Measurements from ENCODE around the gene SORL1. TPM values are rescaled to one million over a fixed set of nuclear protein-coding genes. Genes with fewer than 3 reads are reported as not detected.

SORL1 gene
- total RNA-seq, 4 donors from 2014 or later = 7.3 to 18.8 (median 12.3) TPM

DNA sequence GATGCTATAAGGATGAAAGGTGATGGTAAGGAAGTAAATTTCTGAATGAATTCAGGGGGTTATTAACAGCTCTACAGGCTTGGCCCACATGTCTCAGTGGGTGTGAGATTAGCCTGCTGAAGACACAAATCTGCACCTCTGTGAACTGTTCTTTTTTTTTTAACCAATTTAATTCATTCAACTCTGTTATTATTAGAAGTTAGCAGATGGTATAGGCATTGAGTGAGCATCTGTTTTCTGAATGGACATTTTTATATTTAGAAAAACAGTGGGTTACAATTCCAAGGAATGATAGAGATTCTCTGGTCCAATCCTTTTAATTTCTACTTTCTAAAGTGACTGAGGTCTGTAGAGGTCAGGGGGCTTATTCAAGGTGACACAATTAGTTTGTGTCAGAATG, 122.7 kb downstream of the SORL1 start:
- Histone ChIP-seq H3K9me3 (peaks cover 0 to 2% (median 0%) of the 10 kb centered on the region in 4 donors), H3K27ac (no peak overlapping the region), H3K4me1 (peaks cover 0 to 24% (median 3%) of the 10 kb centered on the region in 4 donors), H3K4me3 (no peak overlapping the region), H3K36me3 (no peaks in the 10 kb centered on the region), H3K27me3 (peaks cover 0 to 3% of the 10 kb centered on the region in 2 donors)
- DNase-seq (ENCODE audit: low spot score in 2 of 2) = no peak
- TF ChIP-seq, protein P1, sequence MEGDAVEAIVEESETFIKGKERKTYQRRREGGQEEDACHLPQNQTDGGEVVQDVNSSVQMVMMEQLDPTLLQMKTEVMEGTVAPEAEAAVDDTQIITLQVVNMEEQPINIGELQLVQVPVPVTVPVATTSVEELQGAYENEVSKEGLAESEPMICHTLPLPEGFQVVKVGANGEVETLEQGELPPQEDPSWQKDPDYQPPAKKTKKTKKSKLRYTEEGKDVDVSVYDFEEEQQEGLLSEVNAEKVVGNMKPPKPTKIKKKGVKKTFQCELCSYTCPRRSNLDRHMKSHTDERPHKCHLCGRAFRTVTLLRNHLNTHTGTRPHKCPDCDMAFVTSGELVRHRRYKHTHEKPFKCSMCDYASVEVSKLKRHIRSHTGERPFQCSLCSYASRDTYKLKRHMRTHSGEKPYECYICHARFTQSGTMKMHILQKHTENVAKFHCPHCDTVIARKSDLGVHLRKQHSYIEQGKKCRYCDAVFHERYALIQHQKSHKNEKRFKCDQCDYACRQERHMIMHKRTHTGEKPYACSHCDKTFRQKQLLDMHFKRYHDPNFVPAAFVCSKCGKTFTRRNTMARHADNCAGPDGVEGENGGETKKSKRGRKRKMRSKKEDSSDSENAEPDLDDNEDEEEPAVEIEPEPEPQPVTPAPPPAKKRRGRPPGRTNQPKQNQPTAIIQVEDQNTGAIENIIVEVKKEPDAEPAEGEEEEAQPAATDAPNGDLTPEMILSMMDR (IDR thresholded peaks at IDR 0.05) = no peak

GRCh38 chr11:121575250-121575962, 123.3 kb downstream of the SORL1 start:
- TF ChIP-seq POLR2A (IDR thresholded peaks at IDR 0.05) = no peak
- TF ChIP-seq EP300 (IDR thresholded peaks at IDR 0.05) = peak in 1 of 2 donors; percentile 85
- Histone ChIP-seq H3K27me3 (peaks cover 0 to 3% of the 10 kb centered on the region in 2 donors), H3K4me1 (peaks cover 0 to 24% (median 3%) of the 10 kb centered on the region in 4 donors), H3K27ac (peak overlapping the region in 2 of 4 donors; percentile 42 to 55), H3K9me3 (peaks cover 0 to 8% (median 1%) of the 10 kb centered on the region in 4 donors), H3K4me3 (no peak overlapping the region), H3K36me3 (no peaks in the 10 kb centered on the region)
- WGBS, 2 donors = 47 to 61% methylated on average over 10 of the region's 10 CpGs
- DNase-seq (ENCODE audit: low spot score in 2 of 2) = peak in 1 of 2 donors; percentile 52

DNA sequence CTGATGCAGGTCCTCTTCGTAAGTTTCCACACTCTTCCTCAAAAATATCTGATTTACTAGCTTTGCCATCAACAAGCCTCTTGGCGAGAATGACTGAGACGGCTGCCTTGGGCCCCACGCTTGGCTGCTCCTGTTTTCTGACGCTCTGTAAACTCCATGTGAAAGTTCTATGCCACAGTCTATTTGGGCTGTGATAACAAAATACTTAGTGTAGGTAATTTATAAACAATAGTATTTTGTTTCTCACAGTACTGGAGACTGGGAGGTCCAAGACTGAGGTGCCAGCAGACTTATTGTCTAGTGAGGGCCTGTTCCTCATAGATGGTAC, 123.8 kb downstream of the SORL1 start:
- Histone ChIP-seq H3K9me3 (peaks cover 0 to 8% (median 1%) of the 10 kb centered on the region in 4 donors), H3K36me3 (no peaks in the 10 kb centered on the region), H3K27me3 (peaks cover 0 to 3% of the 10 kb centered on the region in 2 donors), H3K4me3 (no peak overlapping the region), H3K4me1 (peaks cover 0 to 24% (median 3%) of the 10 kb centered on the region in 4 donors), H3K27ac (peak overlapping the region in 2 of 4 donors; percentile 42 to 55)
- 87 to 93% methylated on average over 5 of the region's 5 CpGs for WGBS, 2 donors
- no peak for TF ChIP-seq POLR2A (IDR thresholded peaks at IDR 0.05)
- TF ChIP-seq EP300 (IDR thresholded peaks at IDR 0.05) = no peak
- TF ChIP-seq, protein P1 (IDR thresholded peaks at IDR 0.05) = no peak
- no peak for DNase-seq (ENCODE audit: low spot score in 2 of 2)

GRCh38 chr11:121576531-121576930, 124.4 kb downstream of the SORL1 start:
- peak overlapping the region in 1 of 4 donors; percentile 55 for H3K27ac ChIP-seq
- no peak overlapping the region for H3K4me3 ChIP-seq
- H3K36me3 ChIP-seq = no peaks in the 10 kb centered on the region
- peaks cover 0 to 3% of the 10 kb centered on the region in 2 donors for H3K27me3 ChIP-seq
- H3K4me1 ChIP-seq = peaks cover 0 to 24% (median 3%) of the 10 kb centered on the region in 4 donors
- peaks cover 0 to 8% (median 1%) of the 10 kb centered on the region in 4 donors for H3K9me3 ChIP-seq
- DNase-seq (ENCODE audit: low spot score in 2 of 2) = peak in 1 of 2 donors; percentile 39
- TF ChIP-seq POLR2A (IDR thresholded peaks at IDR 0.05) = no peak
- TF ChIP-seq, protein P1 (IDR thresholded peaks at IDR 0.05) = no peak
- TF ChIP-seq EP300 (IDR thresholded peaks at IDR 0.05) = no peak
- WGBS, 2 donors = 56 to 59% methylated on average over 7 of the region's 7 CpGs

DNA sequence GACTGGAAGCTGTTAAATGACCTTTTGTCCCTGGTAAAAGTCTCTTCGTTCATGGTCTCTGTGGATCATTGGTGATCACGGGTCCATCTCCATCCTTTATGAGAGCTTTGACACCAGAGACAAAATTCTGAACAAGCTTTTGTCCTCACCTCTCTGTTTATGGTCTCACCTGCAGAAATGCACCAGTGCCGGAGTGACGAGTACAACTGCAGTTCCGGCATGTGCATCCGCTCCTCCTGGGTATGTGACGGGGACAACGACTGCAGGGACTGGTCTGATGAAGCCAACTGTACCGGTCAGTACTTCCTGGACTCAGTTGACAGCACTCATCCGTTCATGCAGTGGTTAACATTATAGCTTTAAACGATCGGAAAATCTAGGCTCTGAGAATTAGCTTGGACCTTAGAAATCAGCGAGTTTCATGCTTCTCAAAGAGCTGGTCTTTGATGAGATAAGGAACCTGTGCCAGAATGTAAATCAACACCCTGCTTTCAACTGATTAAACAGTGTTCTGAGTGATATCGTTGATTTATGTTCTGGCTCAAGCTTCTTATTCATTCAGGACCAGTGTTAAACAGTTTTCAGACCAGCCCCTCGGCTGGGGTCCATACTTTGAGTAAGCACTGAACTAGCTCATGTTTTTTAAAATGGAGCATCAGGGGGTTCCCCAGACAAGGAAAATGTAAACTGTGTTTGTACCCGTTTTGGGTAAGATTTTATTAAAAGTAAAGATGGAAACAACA, 125.2 kb downstream of the SORL1 start:
- no peaks in the 10 kb centered on the region for H3K36me3 ChIP-seq
- no peak overlapping the region for H3K4me3 ChIP-seq
- TF ChIP-seq EP300 (IDR thresholded peaks at IDR 0.05) (no peak), POLR2A (IDR thresholded peaks at IDR 0.05) (no peak)
- TF ChIP-seq, protein P1 (IDR thresholded peaks at IDR 0.05) = no peak
- peaks cover 0 to 3% of the 10 kb centered on the region in 2 donors for H3K27me3 ChIP-seq
- peaks cover 0 to 8% (median 1%) of the 10 kb centered on the region in 4 donors for H3K9me3 ChIP-seq
- DNase-seq (ENCODE audit: low spot score in 2 of 2) = no peak
- H3K4me1 ChIP-seq = peaks cover 0 to 24% (median 3%) of the 10 kb centered on the region in 4 donors
- 73 to 76% methylated on average over 16 of the region's 16 CpGs for WGBS, 2 donors
- peak overlapping the region in 1 of 4 donors; percentile 42 for H3K27ac ChIP-seq
